ENCODE data around the gene RAB8A. TPM values are rescaled to one million over a fixed set of nuclear protein-coding genes. Genes with fewer than 3 reads are reported as not detected.

The RAB8A gene
- total RNA-seq, 4 donors from 2014 or later: 40.2 to 65.6 (median 51.5) TPM

DNA sequence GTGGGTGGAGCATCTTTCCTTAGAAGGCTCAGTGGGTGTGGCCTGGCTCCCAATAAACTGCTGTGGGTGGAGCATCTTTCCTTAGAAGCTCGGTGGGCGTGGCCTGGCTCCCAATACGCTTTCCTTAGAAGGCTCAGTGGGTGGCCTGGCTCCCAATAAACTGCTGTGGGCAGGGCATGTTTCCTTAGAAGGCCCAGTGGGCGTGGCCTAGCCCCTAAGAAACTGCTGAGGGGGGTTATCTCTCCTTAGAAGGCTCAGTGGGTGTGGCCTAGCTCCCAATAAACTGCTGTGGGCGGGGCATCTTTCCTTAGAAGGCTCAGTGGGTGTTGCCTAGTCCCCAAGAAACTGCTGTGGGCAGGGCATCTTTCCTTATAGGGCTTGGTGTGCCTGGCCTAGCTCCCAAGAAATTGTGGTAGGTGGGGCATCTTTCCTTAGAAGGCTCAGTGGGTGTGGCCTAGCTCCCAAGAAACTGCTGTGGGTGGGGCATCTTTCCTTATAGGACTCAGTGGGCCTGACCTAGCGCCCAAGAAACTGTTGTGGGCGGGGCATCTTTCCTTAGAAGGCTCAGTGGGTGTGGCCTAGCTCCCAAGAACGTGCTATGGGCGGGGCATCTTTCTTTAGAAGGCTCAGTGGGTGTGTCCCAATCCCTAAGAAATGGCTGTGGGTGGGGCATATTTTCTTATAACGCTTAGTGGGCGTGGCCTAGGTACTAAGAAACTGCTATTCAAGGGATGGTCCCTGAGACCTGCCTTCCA lies 42.1 kb downstream of the RAB8A start:
- DNase-seq: no peak
- Histone ChIP-seq H3K27ac (no peak overlapping the region), H3K36me3 (no peaks in the 10 kb centered on the region), H3K9me3 (no peaks in the 10 kb centered on the region), H3K27me3 (no peaks in the 10 kb centered on the region), H3K4me1 (no peaks in the 10 kb centered on the region), H3K4me3 (replicated peaks in 1 of 3) (no peak overlapping the region)
- intact Hi-C loops (cut with DNase I): no loop called here
- TF ChIP-seq, protein P1, sequence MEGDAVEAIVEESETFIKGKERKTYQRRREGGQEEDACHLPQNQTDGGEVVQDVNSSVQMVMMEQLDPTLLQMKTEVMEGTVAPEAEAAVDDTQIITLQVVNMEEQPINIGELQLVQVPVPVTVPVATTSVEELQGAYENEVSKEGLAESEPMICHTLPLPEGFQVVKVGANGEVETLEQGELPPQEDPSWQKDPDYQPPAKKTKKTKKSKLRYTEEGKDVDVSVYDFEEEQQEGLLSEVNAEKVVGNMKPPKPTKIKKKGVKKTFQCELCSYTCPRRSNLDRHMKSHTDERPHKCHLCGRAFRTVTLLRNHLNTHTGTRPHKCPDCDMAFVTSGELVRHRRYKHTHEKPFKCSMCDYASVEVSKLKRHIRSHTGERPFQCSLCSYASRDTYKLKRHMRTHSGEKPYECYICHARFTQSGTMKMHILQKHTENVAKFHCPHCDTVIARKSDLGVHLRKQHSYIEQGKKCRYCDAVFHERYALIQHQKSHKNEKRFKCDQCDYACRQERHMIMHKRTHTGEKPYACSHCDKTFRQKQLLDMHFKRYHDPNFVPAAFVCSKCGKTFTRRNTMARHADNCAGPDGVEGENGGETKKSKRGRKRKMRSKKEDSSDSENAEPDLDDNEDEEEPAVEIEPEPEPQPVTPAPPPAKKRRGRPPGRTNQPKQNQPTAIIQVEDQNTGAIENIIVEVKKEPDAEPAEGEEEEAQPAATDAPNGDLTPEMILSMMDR (IDR thresholded peaks at IDR 0.05): no peak
- no peak for TF ChIP-seq POLR2A (IDR thresholded peaks at IDR 0.05)
- 84 to 87% methylated on average over 8 to 11 of the region's 11 CpGs for WGBS, 2 donors

DNA sequence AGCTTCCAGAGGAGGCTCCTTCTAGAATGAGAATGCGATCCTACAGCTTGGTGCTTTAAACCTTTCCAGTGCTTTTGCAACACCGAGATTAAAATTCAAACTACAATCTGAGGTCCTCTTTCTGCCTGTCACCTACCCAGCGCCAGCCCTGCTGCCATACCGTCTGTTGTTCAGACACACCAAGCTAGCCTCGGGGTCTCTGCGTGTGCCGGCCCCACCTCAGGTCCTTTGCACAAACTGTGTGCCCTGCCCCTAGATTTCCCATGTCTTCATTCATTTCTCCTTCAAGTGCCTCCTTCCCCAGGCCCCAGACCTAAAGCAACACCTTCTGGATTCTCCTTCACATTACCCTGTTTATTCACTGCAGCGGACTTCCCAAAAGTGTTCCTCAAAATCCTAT lies 42.9 kb downstream of the RAB8A start:
- DNase-seq: no peak
- Histone ChIP-seq H3K4me1 (no peaks in the 10 kb centered on the region), H3K36me3 (no peaks in the 10 kb centered on the region), H3K27me3 (no peaks in the 10 kb centered on the region), H3K9me3 (no peaks in the 10 kb centered on the region), H3K27ac (no peak overlapping the region), H3K4me3 (replicated peaks in 1 of 3) (no peak overlapping the region)
- WGBS, 2 donors: 90 to 93% methylated on average over 8 of the region's 8 CpGs
- intact Hi-C loops (cut with DNase I): no loop called here
- TF ChIP-seq, protein P1 (IDR thresholded peaks at IDR 0.05): no peak
- no peak for TF ChIP-seq POLR2A (IDR thresholded peaks at IDR 0.05)

DNA sequence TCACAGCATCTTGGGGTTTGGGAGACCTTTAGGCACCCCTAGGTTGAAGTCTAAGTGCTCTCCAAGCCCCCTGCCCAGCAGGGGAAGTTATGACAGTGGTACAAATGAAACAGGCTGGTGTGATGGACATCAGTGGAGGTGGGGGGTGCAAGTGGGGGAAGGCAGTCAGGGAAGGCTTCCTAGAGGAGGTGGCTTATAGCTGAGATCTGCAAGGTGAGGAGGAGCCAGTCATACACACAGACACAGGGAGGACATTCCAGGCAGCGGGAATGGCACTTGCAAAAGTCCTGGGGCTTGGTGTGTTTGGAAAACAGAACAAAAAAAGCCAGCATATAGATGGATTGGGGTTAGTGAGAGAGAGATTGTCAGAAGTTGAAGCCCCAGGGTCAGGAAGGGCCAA lies 43.4 kb downstream of the RAB8A start:
- WGBS, 2 donors: 85 to 88% methylated on average over 1 of the region's 1 CpG
- H3K27ac ChIP-seq: no peak overlapping the region
- TF ChIP-seq, protein P1 (IDR thresholded peaks at IDR 0.05): no peak
- no peak for TF ChIP-seq POLR2A (IDR thresholded peaks at IDR 0.05)
- no peaks in the 10 kb centered on the region for H3K27me3 ChIP-seq
- no peaks in the 10 kb centered on the region for H3K9me3 ChIP-seq
- no peak for DNase-seq
- H3K4me3 ChIP-seq (replicated peaks in 1 of 3): no peak overlapping the region
- intact Hi-C loops (cut with DNase I): no loop called here
- no peaks in the 10 kb centered on the region for H3K4me1 ChIP-seq
- no peaks in the 10 kb centered on the region for H3K36me3 ChIP-seq

DNA sequence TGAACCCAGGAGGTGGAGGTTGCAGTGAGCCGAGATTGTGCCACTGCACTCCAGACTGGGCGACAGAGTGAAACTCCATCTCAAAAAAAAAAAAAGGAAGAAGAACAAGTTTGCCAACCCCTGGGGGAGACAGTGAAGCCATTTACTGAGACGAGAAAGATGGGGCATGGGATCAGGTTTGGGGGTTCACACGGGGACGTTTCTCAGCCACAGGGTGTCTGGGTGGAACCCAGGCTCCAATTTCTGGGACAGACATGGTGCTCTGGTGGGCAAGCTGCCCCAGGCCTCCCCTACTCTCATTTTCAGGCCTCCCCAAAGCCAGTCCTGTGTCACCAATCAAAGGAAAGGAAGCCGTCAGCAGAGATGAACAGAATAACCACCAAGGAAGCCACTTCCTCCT lies 45.2 kb downstream of the RAB8A start:
- DNase-seq: no peak
- no peaks in the 10 kb centered on the region for H3K36me3 ChIP-seq
- WGBS, 2 donors: 77 to 78% methylated on average over 6 of the region's 6 CpGs
- no peaks in the 10 kb centered on the region for H3K9me3 ChIP-seq
- no peaks in the 10 kb centered on the region for H3K27me3 ChIP-seq
- no peak overlapping the region for H3K4me3 ChIP-seq (replicated peaks in 1 of 3)
- no peaks in the 10 kb centered on the region for H3K4me1 ChIP-seq
- no peak overlapping the region for H3K27ac ChIP-seq
- intact Hi-C loops (cut with DNase I): no loop called here
- TF ChIP-seq, protein P1 (IDR thresholded peaks at IDR 0.05): no peak
- TF ChIP-seq POLR2A (IDR thresholded peaks at IDR 0.05): no peak

DNA sequence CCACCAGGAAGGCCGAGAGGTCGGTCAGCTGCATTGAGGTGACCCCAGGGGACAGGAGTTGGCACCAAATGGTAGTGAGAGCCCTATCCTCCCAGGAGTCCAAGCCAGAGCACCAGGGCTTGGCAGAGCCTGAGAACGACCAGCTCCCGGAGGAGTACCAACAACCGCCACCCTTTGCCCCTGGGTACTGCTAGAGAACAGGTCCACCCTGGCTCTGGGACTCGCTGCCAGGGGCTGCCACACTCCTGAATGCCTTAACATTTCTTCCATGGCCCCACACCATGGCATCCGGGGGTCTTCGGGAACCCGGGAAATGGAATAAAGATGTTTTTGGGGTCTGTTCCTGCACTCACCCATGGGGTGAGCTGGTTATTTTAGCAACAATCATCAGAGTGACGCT lies 45.9 kb downstream of the RAB8A start:
- Histone ChIP-seq H3K36me3 (no peaks in the 10 kb centered on the region), H3K4me1 (no peaks in the 10 kb centered on the region), H3K9me3 (no peaks in the 10 kb centered on the region), H3K4me3 (replicated peaks in 1 of 3) (no peak overlapping the region), H3K27ac (no peak overlapping the region), H3K27me3 (no peaks in the 10 kb centered on the region)
- TF ChIP-seq, protein P1 (IDR thresholded peaks at IDR 0.05): no peak
- TF ChIP-seq POLR2A (IDR thresholded peaks at IDR 0.05): no peak
- WGBS, 2 donors: 78 to 90% methylated on average over 6 to 7 of the region's 10 CpGs
- intact Hi-C loops (cut with DNase I): no loop called here
- no peak for DNase-seq

Measured in thyroid gland (tissue), 4 donors.